ENCODE measurements around the gene PRM1. TPM values are rescaled to one million over a fixed set of nuclear protein-coding genes. Genes with fewer than 3 reads are reported as not detected.
A peak's percentile ranks its signal among the peaks of the same experiment; 100 is the strongest.

Gene PRM1
- total RNA-seq, 1 donor from 2014 or later = not detected

DNA sequence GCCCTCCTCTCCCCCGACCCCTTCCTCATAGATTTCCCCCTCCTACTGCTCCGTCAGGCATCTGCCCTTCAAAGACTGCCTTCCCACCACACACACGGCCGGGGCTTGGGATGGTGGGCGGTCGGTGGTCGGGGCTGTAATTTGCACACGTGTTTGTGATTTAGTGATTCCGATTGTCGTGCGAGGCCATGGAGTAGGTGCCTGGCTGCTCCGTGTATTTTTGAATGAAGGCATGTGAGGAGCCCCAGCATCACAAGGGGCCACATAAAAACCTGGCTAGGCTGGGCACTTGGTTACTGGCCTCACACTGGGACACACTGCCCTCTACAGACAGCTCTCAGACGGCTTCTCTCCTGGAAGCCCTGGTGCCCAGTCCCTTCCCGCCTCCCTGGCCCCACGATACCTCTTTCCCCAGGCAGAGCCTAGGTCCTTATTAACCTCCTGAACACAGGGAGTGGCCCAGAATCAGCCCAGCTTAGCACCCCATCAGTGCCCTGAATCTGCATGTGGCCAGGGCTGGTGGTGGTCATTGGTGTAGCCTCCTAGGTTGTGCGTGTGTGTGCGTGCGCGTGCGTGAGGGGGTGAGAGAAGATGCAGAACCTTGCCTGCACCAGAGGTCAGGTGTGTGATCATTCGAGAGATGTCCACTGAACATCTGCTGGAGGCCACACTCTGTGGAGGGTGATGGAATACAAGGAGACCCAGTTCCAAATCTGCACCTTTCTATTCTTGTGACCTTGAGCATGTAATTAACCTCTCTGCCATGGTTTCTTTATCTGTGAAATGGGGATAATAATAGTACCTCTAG is 23.8 kb downstream of the PRM1 start:
- peaks cover 12% of the 10 kb centered on the region for H3K27me3 Mint-ChIP-seq (ENCODE audit: unreplicated experiment)
- DNase-seq = peak; percentile 76
- no peaks in the 10 kb centered on the region for H3K36me3 Mint-ChIP-seq (ENCODE audit: unreplicated experiment)
- H3K4me1 Mint-ChIP-seq (ENCODE audit: low read depth, unreplicated experiment) = peaks cover 9% of the 10 kb centered on the region
- TF ChIP-seq, protein P1, sequence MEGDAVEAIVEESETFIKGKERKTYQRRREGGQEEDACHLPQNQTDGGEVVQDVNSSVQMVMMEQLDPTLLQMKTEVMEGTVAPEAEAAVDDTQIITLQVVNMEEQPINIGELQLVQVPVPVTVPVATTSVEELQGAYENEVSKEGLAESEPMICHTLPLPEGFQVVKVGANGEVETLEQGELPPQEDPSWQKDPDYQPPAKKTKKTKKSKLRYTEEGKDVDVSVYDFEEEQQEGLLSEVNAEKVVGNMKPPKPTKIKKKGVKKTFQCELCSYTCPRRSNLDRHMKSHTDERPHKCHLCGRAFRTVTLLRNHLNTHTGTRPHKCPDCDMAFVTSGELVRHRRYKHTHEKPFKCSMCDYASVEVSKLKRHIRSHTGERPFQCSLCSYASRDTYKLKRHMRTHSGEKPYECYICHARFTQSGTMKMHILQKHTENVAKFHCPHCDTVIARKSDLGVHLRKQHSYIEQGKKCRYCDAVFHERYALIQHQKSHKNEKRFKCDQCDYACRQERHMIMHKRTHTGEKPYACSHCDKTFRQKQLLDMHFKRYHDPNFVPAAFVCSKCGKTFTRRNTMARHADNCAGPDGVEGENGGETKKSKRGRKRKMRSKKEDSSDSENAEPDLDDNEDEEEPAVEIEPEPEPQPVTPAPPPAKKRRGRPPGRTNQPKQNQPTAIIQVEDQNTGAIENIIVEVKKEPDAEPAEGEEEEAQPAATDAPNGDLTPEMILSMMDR (IDR thresholded peaks at IDR 0.05; ENCODE audit: partially characterized antibody, unreplicated experiment) = peak; percentile 47
- H3K27ac Mint-ChIP-seq (ENCODE audit: unreplicated experiment) = peak overlapping the region; percentile 77
- H3K4me3 Mint-ChIP-seq (ENCODE audit: unreplicated experiment) = peak overlapping the region; percentile 85
- peaks cover 11% of the 10 kb centered on the region for H3K9me3 Mint-ChIP-seq (ENCODE audit: unreplicated experiment)

DNA sequence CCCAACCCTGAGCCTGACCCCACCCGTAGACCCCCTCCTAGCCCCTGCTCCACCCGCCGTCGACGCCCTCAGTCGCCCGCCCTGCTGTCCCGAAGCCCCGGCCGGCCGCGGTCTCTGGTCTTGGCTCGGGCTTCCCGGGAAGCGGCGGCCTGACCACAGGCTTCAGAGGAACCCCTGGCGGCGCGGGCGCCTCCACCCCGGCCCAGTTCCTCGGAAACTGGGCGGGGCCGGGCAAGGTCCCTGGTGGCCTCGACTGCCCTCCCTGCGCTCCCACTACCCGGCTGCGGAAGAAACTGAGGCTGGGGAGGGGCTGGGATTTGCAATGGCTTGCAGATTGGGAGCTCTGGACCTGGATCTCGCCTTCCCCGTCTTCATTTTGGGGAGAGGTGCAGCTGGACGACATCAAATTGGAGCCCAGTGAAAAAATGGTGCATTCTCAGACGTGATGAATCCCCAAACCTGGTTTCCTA is 24.4 kb downstream of the PRM1 start:
- Mint-ChIP-seq H3K27ac (ENCODE audit: unreplicated experiment) (peak overlapping the region; percentile 88), H3K9me3 (ENCODE audit: unreplicated experiment) (peaks cover 11% of the 10 kb centered on the region), H3K27me3 (ENCODE audit: unreplicated experiment) (peaks cover 12% of the 10 kb centered on the region), H3K4me1 (ENCODE audit: low read depth, unreplicated experiment) (peaks cover 13% of the 10 kb centered on the region), H3K36me3 (ENCODE audit: unreplicated experiment) (no peaks in the 10 kb centered on the region), H3K4me3 (ENCODE audit: unreplicated experiment) (peak overlapping the region; percentile 86)
- TF ChIP-seq, protein P1 (IDR thresholded peaks at IDR 0.05; ENCODE audit: partially characterized antibody, unreplicated experiment) = no peak
- DNase-seq = peak; percentile 80

DNA sequence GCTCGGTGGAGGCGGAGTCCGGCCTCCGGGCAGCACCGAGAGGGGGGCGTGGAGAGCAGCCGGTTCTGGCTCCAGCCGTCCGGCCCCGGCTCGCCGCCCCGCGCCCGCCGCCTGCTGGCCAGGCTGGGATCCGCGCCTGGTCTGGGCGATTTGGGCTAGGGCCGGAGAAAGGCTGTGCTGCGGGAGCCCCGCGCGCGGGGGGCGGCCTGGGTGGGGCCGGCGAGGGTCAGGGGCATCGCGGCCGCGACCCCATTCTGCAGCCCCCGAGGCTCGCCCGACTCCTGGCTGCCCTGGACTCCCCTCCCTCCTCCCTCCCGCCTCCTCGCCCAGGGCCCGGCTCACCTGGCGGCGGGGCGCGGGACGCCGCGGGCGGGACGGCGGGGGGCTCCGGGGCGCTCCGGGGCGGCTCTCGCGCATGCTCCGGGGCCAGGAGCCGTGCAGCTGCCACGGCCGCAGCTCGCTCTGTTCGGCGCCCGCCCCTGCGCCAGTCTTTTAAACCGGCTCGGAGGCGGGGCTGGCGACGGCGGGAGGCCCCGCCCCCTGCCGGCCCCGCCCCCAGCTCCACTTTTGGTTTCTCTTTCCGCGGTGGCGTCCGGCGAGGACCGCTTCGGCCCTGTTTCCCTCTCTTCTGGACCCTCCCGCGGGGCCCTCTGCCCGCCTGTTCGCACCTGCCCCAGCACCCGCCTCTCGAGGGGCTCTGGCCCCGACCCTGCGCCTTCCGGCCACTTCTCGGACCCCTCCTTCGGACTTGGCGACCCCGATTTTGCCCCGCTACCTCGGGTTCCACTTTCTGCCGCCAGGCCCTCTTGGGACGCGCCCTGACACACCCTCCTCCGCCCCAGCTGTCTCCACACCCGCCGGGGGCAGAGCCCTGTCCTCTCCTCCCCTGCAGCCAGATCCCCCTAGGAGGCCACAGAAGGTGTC is 25.1 kb downstream of the PRM1 start, which contains the start of gene SOCS1:
TSS of gene SOCS1 (minus strand) at position 468 of the 924 bp plus-strand sequence. CDS start 726 bp downstream, outside the sequence.
- TF ChIP-seq, protein P1 (IDR thresholded peaks at IDR 0.05; ENCODE audit: partially characterized antibody, unreplicated experiment) = peak; percentile 99
- Mint-ChIP-seq H3K27me3 (ENCODE audit: unreplicated experiment) (peaks cover 12% of the 10 kb centered on the region), H3K27ac (ENCODE audit: unreplicated experiment) (peak within 1 kb of the TSS; percentile 88), H3K4me3 (ENCODE audit: unreplicated experiment) (peak within 1 kb of the TSS; percentile 86), H3K9me3 (ENCODE audit: unreplicated experiment) (peaks cover 11% of the 10 kb centered on the region), H3K4me1 (ENCODE audit: low read depth, unreplicated experiment) (peaks cover 13% of the 10 kb centered on the region), H3K36me3 (ENCODE audit: unreplicated experiment) (no peaks in the 10 kb centered on the region)
- peak; percentile 93 for DNase-seq

DNA sequence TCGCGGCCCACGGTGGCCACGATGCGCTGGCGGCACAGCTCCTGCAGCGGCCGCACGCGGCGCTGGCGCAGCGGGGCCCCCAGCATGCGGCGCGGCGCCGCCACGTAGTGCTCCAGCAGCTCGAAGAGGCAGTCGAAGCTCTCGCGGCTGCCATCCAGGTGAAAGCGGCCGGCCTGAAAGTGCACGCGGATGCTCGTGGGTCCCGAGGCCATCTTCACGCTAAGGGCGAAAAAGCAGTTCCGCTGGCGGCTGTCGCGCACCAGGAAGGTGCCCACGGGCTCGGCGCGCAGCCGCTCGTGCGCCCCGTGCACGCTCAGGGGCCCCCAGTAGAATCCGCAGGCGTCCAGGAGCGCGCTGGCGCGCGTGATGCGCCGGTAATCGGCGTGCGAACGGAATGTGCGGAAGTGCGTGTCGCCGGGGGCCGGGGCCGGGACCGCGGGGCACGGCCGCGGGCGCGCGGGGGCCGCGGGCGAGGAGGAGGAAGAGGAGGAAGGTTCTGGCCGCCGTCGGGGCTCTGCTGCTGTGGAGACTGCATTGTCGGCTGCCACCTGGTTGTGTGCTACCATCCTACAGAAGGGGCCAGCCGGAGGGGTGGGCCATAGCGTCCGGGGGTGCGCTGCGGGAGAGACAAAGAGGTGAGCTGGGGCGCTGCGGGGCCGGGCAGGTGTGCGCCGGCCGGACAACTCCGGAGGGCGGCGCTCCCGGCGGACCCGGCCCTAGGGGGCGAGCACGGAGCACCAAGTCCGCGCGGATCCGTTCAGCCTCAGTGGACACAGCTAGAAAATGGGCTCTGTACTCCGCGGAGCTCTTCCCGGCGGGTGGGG is 26.0 kb downstream of the PRM1 start:
- peaks cover 13% of the 10 kb centered on the region for H3K4me1 Mint-ChIP-seq (ENCODE audit: low read depth, unreplicated experiment)

More for the DNA sequence above, 26.0 kb downstream of the PRM1 start:
- Mint-ChIP-seq H3K27me3 (ENCODE audit: unreplicated experiment) (peaks cover 16% of the 10 kb centered on the region), H3K36me3 (ENCODE audit: unreplicated experiment) (no peaks in the 10 kb centered on the region), H3K27ac (ENCODE audit: unreplicated experiment) (no peak overlapping the region), H3K9me3 (ENCODE audit: unreplicated experiment) (peaks cover 11% of the 10 kb centered on the region), H3K4me3 (ENCODE audit: unreplicated experiment) (peak overlapping the region; percentile 81)
- DNase-seq = peak; percentile 65
- TF ChIP-seq, protein P1 (IDR thresholded peaks at IDR 0.05; ENCODE audit: partially characterized antibody, unreplicated experiment) = no peak
